ENCODE measurements around the gene HAAO. TPM values are rescaled to one million over a fixed set of nuclear protein-coding genes. Genes with fewer than 3 reads are reported as not detected.
"Not testable (repeated sequence)": the region's sequence is repeated elsewhere in the genome, so short reads cannot be mapped to it uniquely, and the experiment has no call there.

HAAO gene
- total RNA-seq, 1 experiment from 2014 or later = not detected

GRCh38 chr2:42835577-42836371 is 43.4 kb upstream of the HAAO start:
- H3K27me3 ChIP-seq (ENCODE audit: low read length) = no peaks in the 10 kb centered on the region
- H3K27ac ChIP-seq (ENCODE audit: low read length) = peak overlapping the region; percentile 37
- ChIA-PET POLR2A (ENCODE audit: unreplicated experiment) (no interaction called here), CTCF (interaction anchor here (0.7 kb wide), 1 partner anchor 11 kb away, joined by 3 read pairs; no protein-coding TSS in a partner anchor)
- no peaks in the 10 kb centered on the region for H3K36me3 ChIP-seq (ENCODE audit: low read depth, low read length)
- H2AFZ ChIP-seq (ENCODE audit: low read length) = no peak overlapping the region
- H3K4me3 ChIP-seq (ENCODE audit: low read length) = no peak overlapping the region
- ATAC-seq = peak; percentile 92
- H4K20me1 ChIP-seq (ENCODE audit: low read length) = no peaks in the 10 kb centered on the region
- DNase-seq = peak; percentile 94
- H3K4me1 ChIP-seq (ENCODE audit: insufficient read depth, low read length) = peaks cover 11% of the 10 kb centered on the region
- H3K9me2 ChIP-seq (replicated peaks; ENCODE audit: low read length) = no peaks in the 10 kb centered on the region
- no peak overlapping the region for H3K9ac ChIP-seq (ENCODE audit: low read length)
- H3K4me2 ChIP-seq (ENCODE audit: low read length) = peak overlapping the region; percentile 6
- H3F3A ChIP-seq (ENCODE audit: low read length, unreplicated experiment) = peaks cover 3% of the 10 kb centered on the region
- BruUV-seq (replicated peaks) = no TSS peak
- H3K79me2 ChIP-seq (ENCODE audit: low read length) = no peaks in the 10 kb centered on the region
- TF ChIP-seq EZH2phosphoT487 (IDR thresholded peaks at IDR 0.05; ENCODE audit: borderline replicate concordance, low read length) = no peak
- TF ChIP-seq EZH2 (IDR thresholded peaks at IDR 0.05; ENCODE audit: low read length, unreplicated experiment) = no peak
- TF ChIP-seq, protein P1, sequence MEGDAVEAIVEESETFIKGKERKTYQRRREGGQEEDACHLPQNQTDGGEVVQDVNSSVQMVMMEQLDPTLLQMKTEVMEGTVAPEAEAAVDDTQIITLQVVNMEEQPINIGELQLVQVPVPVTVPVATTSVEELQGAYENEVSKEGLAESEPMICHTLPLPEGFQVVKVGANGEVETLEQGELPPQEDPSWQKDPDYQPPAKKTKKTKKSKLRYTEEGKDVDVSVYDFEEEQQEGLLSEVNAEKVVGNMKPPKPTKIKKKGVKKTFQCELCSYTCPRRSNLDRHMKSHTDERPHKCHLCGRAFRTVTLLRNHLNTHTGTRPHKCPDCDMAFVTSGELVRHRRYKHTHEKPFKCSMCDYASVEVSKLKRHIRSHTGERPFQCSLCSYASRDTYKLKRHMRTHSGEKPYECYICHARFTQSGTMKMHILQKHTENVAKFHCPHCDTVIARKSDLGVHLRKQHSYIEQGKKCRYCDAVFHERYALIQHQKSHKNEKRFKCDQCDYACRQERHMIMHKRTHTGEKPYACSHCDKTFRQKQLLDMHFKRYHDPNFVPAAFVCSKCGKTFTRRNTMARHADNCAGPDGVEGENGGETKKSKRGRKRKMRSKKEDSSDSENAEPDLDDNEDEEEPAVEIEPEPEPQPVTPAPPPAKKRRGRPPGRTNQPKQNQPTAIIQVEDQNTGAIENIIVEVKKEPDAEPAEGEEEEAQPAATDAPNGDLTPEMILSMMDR (conservative IDR thresholded peaks at IDR 0.05; ENCODE audit: low read depth, low read length) = no peak
- no peaks in the 10 kb centered on the region for H3K9me3 ChIP-seq (ENCODE audit: low read length)
- intact Hi-C loops (cut with micrococcal nuclease) = no loop called here

GRCh38 chr2:42834161-42834560 is 41.8 kb upstream of the HAAO start:
- intact Hi-C loops (cut with micrococcal nuclease) = no loop called here
- no peak overlapping the region for H3K4me3 ChIP-seq (ENCODE audit: low read length)
- CTCF ChIA-PET = no interaction called here
- ATAC-seq (no peak), DNase-seq (no peak)
- peaks cover 3% of the 10 kb centered on the region for H3F3A ChIP-seq (ENCODE audit: low read length, unreplicated experiment)
- no peak overlapping the region for H3K4me2 ChIP-seq (ENCODE audit: low read length)
- no peaks in the 10 kb centered on the region for H3K36me3 ChIP-seq (ENCODE audit: low read depth, low read length)
- H3K79me2 ChIP-seq (ENCODE audit: low read length) = no peaks in the 10 kb centered on the region
- POLR2A ChIA-PET (ENCODE audit: unreplicated experiment) = no interaction called here
- no peak for TF ChIP-seq EZH2phosphoT487 (IDR thresholded peaks at IDR 0.05; ENCODE audit: borderline replicate concordance, low read length)
- TF ChIP-seq EZH2 (IDR thresholded peaks at IDR 0.05; ENCODE audit: low read length, unreplicated experiment) = no peak
- peaks cover 18% of the 10 kb centered on the region for H3K4me1 ChIP-seq (ENCODE audit: insufficient read depth, low read length)
- no peaks in the 10 kb centered on the region for H3K9me3 ChIP-seq (ENCODE audit: low read length)
- H3K9ac ChIP-seq (ENCODE audit: low read length) = no peak overlapping the region
- no peaks in the 10 kb centered on the region for H3K27me3 ChIP-seq (ENCODE audit: low read length)
- H4K20me1 ChIP-seq (ENCODE audit: low read length) = no peaks in the 10 kb centered on the region
- no peaks in the 10 kb centered on the region for H3K9me2 ChIP-seq (replicated peaks; ENCODE audit: low read length)
- no peak overlapping the region for H2AFZ ChIP-seq (ENCODE audit: low read length)
- no peak overlapping the region for H3K27ac ChIP-seq (ENCODE audit: low read length)
- BruUV-seq (replicated peaks) = no TSS peak

- Histone ChIP-seq H3K36me3 (ENCODE audit: low read depth, low read length) (no peaks in the 10 kb centered on the region), H3K27ac (ENCODE audit: low read length) (no peak overlapping the region), H2AFZ (ENCODE audit: low read length) (no peak overlapping the region), H3K9me2 (replicated peaks; ENCODE audit: low read length) (no peaks in the 10 kb centered on the region), H3F3A (ENCODE audit: low read length, unreplicated experiment) (peaks cover 3% of the 10 kb centered on the region), H3K27me3 (ENCODE audit: low read length) (no peaks in the 10 kb centered on the region), H3K4me1 (ENCODE audit: insufficient read depth, low read length) (peaks cover 23% of the 10 kb centered on the region), H3K4me2 (ENCODE audit: low read length) (no peak overlapping the region), H4K20me1 (ENCODE audit: low read length) (no peaks in the 10 kb centered on the region), H3K79me2 (ENCODE audit: low read length) (no peaks in the 10 kb centered on the region), H3K9me3 (ENCODE audit: low read length) (no peaks in the 10 kb centered on the region), H3K4me3 (ENCODE audit: low read length) (no peak overlapping the region), H3K9ac (ENCODE audit: low read length) (no peak overlapping the region)
- intact Hi-C loops (cut with micrococcal nuclease) = no loop called here
- TF ChIP-seq, protein P1 (conservative IDR thresholded peaks at IDR 0.05; ENCODE audit: low read depth, low read length) = no peak
- TF ChIP-seq EZH2phosphoT487 (IDR thresholded peaks at IDR 0.05; ENCODE audit: borderline replicate concordance, low read length) (no peak), EZH2 (IDR thresholded peaks at IDR 0.05; ENCODE audit: low read length, unreplicated experiment) (no peak)
- ATAC-seq (no peak), DNase-seq (no peak)
- BruUV-seq (replicated peaks) = no TSS peak
- ChIA-PET POLR2A (ENCODE audit: unreplicated experiment) (no interaction called here), CTCF (no interaction called here)
These were observed 39.9 kb upstream of the HAAO start for GRCh38 chr2:42832289-42832634.

- H4K20me1 ChIP-seq (ENCODE audit: low read length); H3K36me3 ChIP-seq (ENCODE audit: low read depth, low read length); H3K9me3 ChIP-seq (ENCODE audit: low read length); DNase-seq; H3K27ac ChIP-seq (ENCODE audit: low read length); H3K27me3 ChIP-seq (ENCODE audit: low read length); CTCF ChIA-PET; H3K4me2 ChIP-seq (ENCODE audit: low read length); intact Hi-C loops (cut with micrococcal nuclease); ATAC-seq; H3K9me2 ChIP-seq (replicated peaks; ENCODE audit: low read length); H2AFZ ChIP-seq (ENCODE audit: low read length); H3F3A ChIP-seq (ENCODE audit: low read length, unreplicated experiment); H3K4me3 ChIP-seq (ENCODE audit: low read length); H3K79me2 ChIP-seq (ENCODE audit: low read length); POLR2A ChIA-PET (ENCODE audit: unreplicated experiment); BruUV-seq (replicated peaks); H3K9ac ChIP-seq (ENCODE audit: low read length): not testable (repeated sequence)
- H3K4me1 ChIP-seq (ENCODE audit: insufficient read depth, low read length) = peaks cover 23% of the 10 kb centered on the region
These were observed 39.3 kb upstream of the HAAO start for GRCh38 chr2:42831575-42832288.
